Panc1 (cell line): ENCODE data around the gene DMTF1. TPM values are rescaled to one million over a fixed set of nuclear protein-coding genes. Genes with fewer than 3 reads are reported as not detected.

Experiments
- ATAC-seq: fragments of 200-7000 bp; cut with Tn5 transposase; 2 replicates; pipeline ENCODE4 v1.9.1; 2020; ENCODE audit warnings: mild to moderate bottlenecking, moderate library complexity
- BruUV-seq: library from RNA; stranded (reverse); fragments of 400-500 nt; replicated peaks from 2 replicates; lab custom pipeline; 2021; lab: Mats Ljungman, UMichigan
- CTCF ChIA-PET: fragments of 300-600 bp; sonication (Branson Sonifier 250); formaldehyde crosslinking; loops from one replicate; lab custom pipeline; 2022; ENCODE audit warnings: antibody characterized with exemption; lab: Charles Lee
- POLR2A ChIA-PET: fragments of 300-600 bp; sonication (Branson Sonifier 250); formaldehyde crosslinking; loops from one replicate; lab custom pipeline; 2022; ENCODE audit warnings: antibody characterized with exemption; lab: Charles Lee
- DNase-seq: peaks from one replicate; pipeline ENCODE4 v3.0.0-alpha.2; 2010; ENCODE audit warnings: low read depth, low spot score
- H3K27ac ChIP-seq: 2 replicates; pipeline ENCODE4 v1.5.1; 2011; ENCODE audit warnings: mild to moderate bottlenecking, low read length, inconsistent platforms
- H3K27me3 ChIP-seq: fragments of 200-500 bp; sonication (Bioruptor generic); 2 replicates; pipeline ENCODE4 v1.6.0; 2014; ENCODE audit warnings: low read length, inconsistent platforms; ENCODE audit not compliant: control insufficient read depth, insufficient read depth
- H3K36me3 ChIP-seq: fragments of 200-500 bp; sonication (Bioruptor generic); 2 replicates; pipeline ENCODE4 v1.5.1; 2014; ENCODE audit warnings: inconsistent platforms, mild to moderate bottlenecking, low read length, moderate library complexity; ENCODE audit not compliant: control insufficient read depth, insufficient read depth
- H3K4me1 ChIP-seq: 2 replicates; pipeline ENCODE4 v1.5.1; 2011; ENCODE audit warnings: inconsistent platforms, mild to moderate bottlenecking, low read length, moderate library complexity; ENCODE audit not compliant: control insufficient read depth, insufficient read depth
- H3K4me3 ChIP-seq, 2 experiments: 2 replicates each; pipeline ENCODE4 v1.5.1; 2011 to 2012; ENCODE audit warnings: low read depth in 2 of 2, low read length in 2 of 2, mild to moderate bottlenecking in 2 of 2, inconsistent platforms in 1 of 2, moderate library complexity in 1 of 2
- H3K9me3 ChIP-seq: fragments of 200-500 bp; sonication (Bioruptor generic); 2 replicates; pipeline ENCODE4 v1.5.1; 2014; ENCODE audit warnings: low read depth, mild to moderate bottlenecking, inconsistent platforms, low read length, moderate library complexity; ENCODE audit not compliant: control insufficient read depth, insufficient read depth
- POLR2AphosphoS5 ChIP-seq: IDR thresholded peaks from 2 replicates; pipeline ENCODE4 v1.6.1; 2012; ENCODE audit warnings: mild to moderate bottlenecking, low read depth, low read length, moderate library complexity
- SIN3A ChIP-seq: IDR thresholded peaks from 2 replicates; pipeline ENCODE4 v1.6.1; 2012; ENCODE audit warnings: low read depth, mild to moderate bottlenecking, low read length, moderate library complexity, borderline replicate concordance; ENCODE audit not compliant: insufficient read depth
- TCF7L2 ChIP-seq: IDR thresholded peaks from 2 replicates; pipeline ENCODE4 v1.6.1; 2011; ENCODE audit warnings: mild to moderate bottlenecking, low read depth, low read length, inconsistent platforms
- in situ Hi-C: cut with HindIII; loops from 2 replicates; pipeline ENCODE4 v1.10.0; 2016; ENCODE audit warnings: low sequenced_read_pairs, low pct_unique_long_range_greater_than_20kb
- intact Hi-C: fragments of 100-400 bp; cut with micrococcal nuclease; formaldehyde crosslinking; loops from one replicate; pipeline ENCODE4 v1.10.0; 2022; ENCODE audit not compliant: unreplicated experiment
- total RNA-seq: library from RNA; stranded (reverse); gene quantifications from one replicate; pipeline ENCODE4 v1.2.1, GENCODE V29; 2021; ENCODE audit not compliant: unreplicated experiment
- TF ChIP-seq, protein P1 (sequence below): fragments of 450-650 bp; IDR thresholded peaks from 2 replicates; pipeline ENCODE4 v1.5.1; 2017; ENCODE audit warnings: mild to moderate bottlenecking
- TF ChIP-seq, protein P2 (sequence below), 2 experiments: IDR thresholded peaks; 2 replicates each; pipeline ENCODE4 v1.6.1; 2011 to 2012; ENCODE audit warnings: low read depth in 2 of 2, control low read depth in 1 of 2, low read length in 1 of 2, mild to moderate bottlenecking in 1 of 2, moderate library complexity in 1 of 2; ENCODE audit not compliant: insufficient read depth in 1 of 2

DMTF1 gene
- total RNA-seq, 1 experiment from 2014 or later: 54.0 TPM

DNA sequence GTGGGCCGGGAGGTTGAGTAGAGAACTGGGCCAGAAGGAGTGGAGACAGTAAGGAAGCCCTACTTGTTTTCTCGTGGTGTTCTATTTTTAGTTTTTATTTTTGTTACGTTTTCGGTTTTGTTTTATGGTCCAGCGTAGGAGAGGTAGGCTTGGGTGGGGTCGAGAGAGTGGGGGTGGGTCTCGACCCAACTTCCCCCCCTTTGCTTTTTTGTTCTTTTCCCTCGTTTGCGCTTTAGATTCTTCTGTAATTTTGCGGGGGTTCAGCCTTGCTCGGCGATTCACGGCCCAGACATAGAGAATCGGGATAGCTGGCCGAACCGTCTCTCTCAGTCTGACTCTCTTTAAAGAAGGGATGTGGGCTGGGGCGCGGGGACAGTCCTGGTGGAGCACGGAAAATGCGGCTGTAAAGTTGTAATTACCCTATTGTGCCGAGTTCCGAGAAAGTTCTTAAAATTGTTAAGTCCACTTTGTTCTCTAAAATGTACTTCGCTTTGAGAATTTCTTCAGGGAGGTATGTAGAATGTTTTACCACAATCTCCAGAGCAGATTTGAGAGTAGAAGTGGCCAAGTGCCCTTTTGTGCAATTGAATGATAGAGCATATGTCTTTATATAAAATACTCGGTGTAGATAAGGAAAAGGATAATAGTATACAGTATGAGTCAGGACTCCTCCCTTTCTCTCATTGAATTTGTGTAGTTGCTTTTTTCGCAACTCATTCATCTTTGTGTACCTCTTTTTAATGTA, 816 bp downstream of the DMTF1 start:
- ChIA-PET CTCF (interaction anchor here (0.6 kb wide), 1 partner anchor 1172 kb away, joined by 8 read pairs; no protein-coding TSS in a partner anchor), POLR2A (interaction anchor here (0.5 to 0.9 kb wide), 4 partner anchors 95 to 364 kb away, joined by 3 to 8 read pairs (median 3); no protein-coding TSS in a partner anchor)
- TSS peak; percentile 81 for BruUV-seq
- H3K27ac ChIP-seq: peak overlapping the region; percentile 99
- no peaks in the 10 kb centered on the region for H3K9me3 ChIP-seq
- intact Hi-C loops (no loop called here), in situ Hi-C loops (no loop called here)
- peaks cover 24% of the 10 kb centered on the region for H3K36me3 ChIP-seq
- DNase-seq (no peak), ATAC-seq (no peak)
- TF ChIP-seq POLR2AphosphoS5: no peak
- no peak for TF ChIP-seq SIN3A
- TF ChIP-seq, protein P1, sequence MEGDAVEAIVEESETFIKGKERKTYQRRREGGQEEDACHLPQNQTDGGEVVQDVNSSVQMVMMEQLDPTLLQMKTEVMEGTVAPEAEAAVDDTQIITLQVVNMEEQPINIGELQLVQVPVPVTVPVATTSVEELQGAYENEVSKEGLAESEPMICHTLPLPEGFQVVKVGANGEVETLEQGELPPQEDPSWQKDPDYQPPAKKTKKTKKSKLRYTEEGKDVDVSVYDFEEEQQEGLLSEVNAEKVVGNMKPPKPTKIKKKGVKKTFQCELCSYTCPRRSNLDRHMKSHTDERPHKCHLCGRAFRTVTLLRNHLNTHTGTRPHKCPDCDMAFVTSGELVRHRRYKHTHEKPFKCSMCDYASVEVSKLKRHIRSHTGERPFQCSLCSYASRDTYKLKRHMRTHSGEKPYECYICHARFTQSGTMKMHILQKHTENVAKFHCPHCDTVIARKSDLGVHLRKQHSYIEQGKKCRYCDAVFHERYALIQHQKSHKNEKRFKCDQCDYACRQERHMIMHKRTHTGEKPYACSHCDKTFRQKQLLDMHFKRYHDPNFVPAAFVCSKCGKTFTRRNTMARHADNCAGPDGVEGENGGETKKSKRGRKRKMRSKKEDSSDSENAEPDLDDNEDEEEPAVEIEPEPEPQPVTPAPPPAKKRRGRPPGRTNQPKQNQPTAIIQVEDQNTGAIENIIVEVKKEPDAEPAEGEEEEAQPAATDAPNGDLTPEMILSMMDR: no peak
- peaks cover 25% of the 10 kb centered on the region for H3K4me1 ChIP-seq
- peak overlapping the region; percentile 92 to 99 for H3K4me3 ChIP-seq
- H3K27me3 ChIP-seq: no peaks in the 10 kb centered on the region

DNA sequence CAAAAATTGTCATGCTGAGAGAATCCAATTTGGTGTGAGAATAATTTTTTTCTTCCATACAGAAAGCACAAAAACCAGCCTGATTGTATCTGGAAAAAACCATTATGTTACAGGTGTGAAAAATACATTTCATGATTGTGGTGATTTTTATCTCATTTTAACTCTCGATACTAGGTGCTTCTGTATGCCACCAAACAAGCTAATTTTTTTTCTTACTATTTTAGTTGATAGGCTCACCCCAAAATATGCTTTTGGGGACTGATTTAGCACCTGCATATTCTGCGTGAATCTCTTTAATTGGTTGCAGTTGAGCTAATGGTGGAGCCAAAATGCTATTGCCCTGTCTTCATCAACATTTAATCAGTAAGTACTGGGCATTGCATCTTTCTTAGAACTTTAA, 1.9 kb downstream of the DMTF1 start:
- Histone ChIP-seq H3K27me3 (no peaks in the 10 kb centered on the region), H3K4me1 (peaks cover 25% of the 10 kb centered on the region), H3K36me3 (peaks cover 24% of the 10 kb centered on the region), H3K9me3 (no peaks in the 10 kb centered on the region), H3K27ac (peak overlapping the region; percentile 99), H3K4me3 (peak overlapping the region; percentile 92 to 99)
- ChIA-PET POLR2A (no interaction called here), CTCF (no interaction called here)
- no TSS peak for BruUV-seq
- DNase-seq: no peak
- TF ChIP-seq SIN3A (no peak), TCF7L2 (no peak), POLR2AphosphoS5 (no peak)
- TF ChIP-seq, protein P1: no peak
- TF ChIP-seq, protein P2, sequence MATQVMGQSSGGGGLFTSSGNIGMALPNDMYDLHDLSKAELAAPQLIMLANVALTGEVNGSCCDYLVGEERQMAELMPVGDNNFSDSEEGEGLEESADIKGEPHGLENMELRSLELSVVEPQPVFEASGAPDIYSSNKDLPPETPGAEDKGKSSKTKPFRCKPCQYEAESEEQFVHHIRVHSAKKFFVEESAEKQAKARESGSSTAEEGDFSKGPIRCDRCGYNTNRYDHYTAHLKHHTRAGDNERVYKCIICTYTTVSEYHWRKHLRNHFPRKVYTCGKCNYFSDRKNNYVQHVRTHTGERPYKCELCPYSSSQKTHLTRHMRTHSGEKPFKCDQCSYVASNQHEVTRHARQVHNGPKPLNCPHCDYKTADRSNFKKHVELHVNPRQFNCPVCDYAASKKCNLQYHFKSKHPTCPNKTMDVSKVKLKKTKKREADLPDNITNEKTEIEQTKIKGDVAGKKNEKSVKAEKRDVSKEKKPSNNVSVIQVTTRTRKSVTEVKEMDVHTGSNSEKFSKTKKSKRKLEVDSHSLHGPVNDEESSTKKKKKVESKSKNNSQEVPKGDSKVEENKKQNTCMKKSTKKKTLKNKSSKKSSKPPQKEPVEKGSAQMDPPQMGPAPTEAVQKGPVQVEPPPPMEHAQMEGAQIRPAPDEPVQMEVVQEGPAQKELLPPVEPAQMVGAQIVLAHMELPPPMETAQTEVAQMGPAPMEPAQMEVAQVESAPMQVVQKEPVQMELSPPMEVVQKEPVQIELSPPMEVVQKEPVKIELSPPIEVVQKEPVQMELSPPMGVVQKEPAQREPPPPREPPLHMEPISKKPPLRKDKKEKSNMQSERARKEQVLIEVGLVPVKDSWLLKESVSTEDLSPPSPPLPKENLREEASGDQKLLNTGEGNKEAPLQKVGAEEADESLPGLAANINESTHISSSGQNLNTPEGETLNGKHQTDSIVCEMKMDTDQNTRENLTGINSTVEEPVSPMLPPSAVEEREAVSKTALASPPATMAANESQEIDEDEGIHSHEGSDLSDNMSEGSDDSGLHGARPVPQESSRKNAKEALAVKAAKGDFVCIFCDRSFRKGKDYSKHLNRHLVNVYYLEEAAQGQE (IDR thresholded peaks at IDR 0.05; ENCODE audit: insufficient read depth in 1 of 2, low read depth in 2 of 2, low read length in 1 of 2): no peak
- in situ Hi-C loops (no loop called here), intact Hi-C loops (no loop called here)
- ATAC-seq: no peak
